NCI-H446 (cell line): ENCODE results near the gene LIPI.
"Not testable (repeated sequence)": the region's sequence is repeated elsewhere in the genome, so short reads cannot be mapped to it uniquely, and the experiment has no call there.

Experiments used
- DNase-seq, 2 experiments: peaks; one replicate each; lab custom pipeline; 2025; lab: John Stamatoyannopoulos, UW

The LIPI gene

DNA sequence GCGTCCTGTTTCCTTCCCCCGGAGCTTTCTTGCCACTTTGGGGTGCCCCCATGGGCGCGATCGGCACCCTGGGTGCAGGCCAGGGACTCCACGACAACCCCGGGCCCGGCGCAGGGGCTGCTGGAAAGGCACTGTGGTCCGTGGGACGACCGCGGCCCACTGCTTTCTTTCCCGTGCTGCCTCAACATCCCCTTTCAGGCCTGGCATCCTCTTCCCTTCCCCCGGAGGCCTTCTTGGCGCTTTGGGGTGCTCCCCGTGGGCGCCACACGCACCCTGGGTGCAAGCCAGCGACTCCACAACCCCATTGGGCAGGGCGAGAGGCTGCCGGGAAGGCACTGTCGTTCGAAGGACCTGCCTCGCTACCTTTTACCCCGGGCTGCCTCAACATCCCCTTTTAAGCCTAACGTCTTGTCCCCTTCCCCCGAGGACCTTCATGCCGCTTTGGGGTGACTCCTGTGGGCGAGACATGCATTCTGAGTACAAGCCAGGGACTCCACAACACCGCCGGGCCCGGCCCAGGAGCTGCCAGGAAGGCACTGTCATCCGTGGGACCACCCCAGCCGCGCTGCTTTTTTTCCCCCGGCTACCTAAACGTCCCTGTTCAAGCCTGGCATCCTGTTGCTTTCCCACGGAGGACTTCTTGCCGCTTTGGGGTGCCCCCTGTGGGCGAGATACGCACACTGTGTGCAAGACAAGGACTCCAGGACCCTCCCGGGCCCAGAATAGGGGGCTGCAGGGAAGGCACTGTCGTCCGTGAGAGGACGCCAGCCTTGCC is 137.8 kb downstream of the LIPI start:
- no peak for DNase-seq

DNA sequence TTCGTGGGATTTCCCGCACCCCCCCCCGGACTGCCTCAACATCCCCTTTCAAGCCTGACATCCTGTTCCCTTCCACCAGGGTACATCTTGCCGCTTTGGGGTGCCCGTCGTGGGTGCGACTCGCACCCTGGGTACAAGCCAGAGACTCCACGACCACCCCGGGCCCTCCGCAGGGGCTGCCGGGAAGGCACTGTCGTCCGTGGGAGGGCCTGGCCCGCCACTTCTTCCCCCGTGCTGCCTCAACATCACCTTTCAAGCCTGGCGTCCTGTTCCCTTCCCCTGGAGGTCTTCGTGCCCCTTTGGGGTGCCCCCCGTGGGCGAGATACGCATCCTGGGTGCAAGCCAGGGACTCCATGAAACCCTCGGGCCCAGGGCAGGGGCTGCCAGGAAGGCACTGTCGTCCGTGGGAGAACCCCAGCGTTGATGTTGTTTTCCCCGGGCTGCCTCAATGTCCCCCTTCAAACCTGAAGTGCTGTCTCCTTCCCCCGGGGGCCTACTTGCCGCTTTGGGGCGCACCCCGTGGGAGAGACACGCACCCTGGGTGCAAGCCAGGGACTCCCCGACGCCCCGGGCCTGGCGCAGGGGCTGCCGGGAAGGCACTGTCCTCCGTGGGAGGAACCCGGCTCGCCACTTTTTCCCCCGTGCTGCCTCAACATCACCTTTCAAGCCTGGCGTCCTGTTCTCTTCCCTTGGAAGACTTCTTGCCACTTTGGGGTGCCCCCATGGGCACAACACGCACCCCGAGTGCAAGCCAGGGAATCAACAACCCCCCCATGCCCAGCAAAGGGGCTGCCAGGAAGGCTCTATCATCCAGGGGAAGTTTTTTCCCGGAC is 138.6 kb downstream of the LIPI start:
- DNase-seq, result no peak

- DNase-seq, result no peak
Observed at GRCh38 chr21:14070968-14071367, 139.8 kb downstream of the LIPI start.

DNA sequence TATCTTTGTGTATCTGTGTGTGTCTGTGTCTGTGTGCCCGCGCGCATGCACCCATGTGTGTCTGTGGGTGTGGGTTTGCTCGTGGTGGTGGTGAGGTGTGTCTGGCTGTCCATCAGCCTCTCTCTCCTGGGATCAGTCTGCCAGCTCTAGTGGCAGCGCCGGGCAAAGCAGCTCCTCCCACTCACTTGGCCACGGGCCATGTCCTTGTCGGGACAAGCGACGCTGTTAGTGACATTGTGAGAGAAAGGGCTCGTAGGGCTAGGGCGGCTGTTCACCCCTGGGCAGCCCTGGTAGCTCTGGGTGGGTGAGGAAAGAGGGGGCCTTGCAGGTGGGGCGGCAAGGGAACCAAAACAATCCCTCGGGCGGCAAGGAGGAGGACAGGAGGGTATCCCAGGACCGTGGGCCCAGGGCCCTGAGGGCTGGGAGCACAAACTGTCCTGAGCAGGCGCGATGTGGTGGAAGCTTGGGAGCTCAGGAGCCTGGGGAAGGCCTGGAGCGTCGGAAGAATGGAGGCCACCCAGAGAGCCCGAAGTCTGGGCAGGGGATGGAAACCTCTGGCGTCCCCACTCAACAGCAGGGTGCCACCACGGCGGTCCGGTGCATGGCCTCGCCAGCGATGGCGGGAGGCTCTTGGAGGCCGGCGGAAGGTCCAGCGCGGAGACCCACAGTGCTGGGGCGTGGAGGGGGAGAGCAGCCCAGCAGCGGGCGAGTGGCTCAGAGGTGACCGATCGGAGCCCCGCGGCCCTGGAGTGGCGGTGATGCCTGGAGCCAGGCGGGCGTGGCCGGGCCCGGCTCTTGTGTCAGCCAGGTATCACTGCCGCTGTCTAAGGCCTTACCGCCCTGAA is 140.5 kb downstream of the LIPI start:
- no peak for DNase-seq

GRCh38 chr21:14064296-14064645 is 146.5 kb downstream of the LIPI start:
- DNase-seq, result no peak

- not testable (repeated sequence) for DNase-seq
Observed at GRCh38 chr21:14063620-14064295, 147.0 kb downstream of the LIPI start.

GRCh38 chr21:14062684-14063083 is 148.1 kb downstream of the LIPI start:
- not testable (repeated sequence) for DNase-seq

DNA sequence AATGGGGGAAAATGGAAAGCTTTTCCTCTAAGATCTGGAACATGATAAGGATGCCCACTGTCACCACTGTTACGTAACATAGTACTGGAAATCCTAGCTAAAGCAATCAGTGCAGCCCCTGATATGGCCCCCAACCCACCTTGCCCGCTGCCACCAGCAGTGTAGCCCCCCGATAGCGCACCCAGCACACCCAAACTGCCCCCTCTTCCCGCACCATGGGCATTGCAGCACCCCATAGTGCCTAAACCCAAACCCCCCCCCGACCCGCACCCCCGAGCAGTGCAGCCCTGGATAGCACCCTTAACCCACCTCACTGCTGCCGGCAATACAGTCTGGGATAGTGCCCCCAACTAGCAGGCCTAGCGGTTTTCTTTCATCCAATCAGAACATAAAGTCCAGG is 148.9 kb downstream of the LIPI start:
- not testable (repeated sequence) for DNase-seq

DNA sequence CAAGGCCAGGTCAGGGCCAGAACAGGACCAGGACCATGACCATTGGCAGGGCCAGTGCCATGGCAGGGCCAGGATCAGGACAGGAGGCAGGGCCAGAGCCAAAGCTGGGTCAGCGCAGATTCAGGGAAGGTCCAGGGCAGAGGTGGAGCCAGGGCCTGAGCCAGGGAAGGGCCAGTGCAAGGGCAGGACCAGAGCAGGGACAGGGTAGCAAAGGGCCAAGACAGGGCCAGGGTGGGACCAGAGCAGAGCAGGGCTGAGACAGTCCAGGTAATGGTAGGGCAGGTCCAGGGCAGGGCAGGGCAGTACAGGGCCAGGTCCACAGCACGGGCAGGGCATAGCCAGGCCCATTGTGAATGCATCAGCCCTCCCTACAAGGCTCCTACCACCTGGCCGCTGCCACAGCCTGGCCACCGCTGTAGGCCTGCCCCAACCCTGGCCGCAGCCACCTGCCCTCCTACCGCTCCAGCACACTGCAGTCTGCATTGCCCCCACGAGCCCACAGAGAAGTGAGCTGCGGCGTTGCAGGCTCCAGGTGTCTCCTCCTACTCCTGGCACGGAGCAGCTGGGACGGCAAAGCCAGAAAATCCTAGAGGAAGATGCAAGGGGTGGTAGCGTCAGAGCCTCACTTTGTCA is 151.6 kb downstream of the LIPI start:
- not testable (repeated sequence) for DNase-seq
